ENCODE measurements around the gene SLC2A3. TPM values are rescaled to one million over a fixed set of nuclear protein-coding genes. Genes with fewer than 3 reads are reported as not detected.
"Not testable (repeated sequence)": the region's sequence is repeated elsewhere in the genome, so short reads cannot be mapped to it uniquely, and the experiment has no call there.

SLC2A3 gene
- total RNA-seq, 1 donor from 2014 or later, result 80.3 TPM

GRCh38 chr12:7951671-7952070, 15.7 kb upstream of the SLC2A3 start:
- H3K9me3 Mint-ChIP-seq (ENCODE audit: unreplicated experiment), result no peaks in the 10 kb centered on the region
- no peaks in the 10 kb centered on the region for H3K36me3 Mint-ChIP-seq (ENCODE audit: unreplicated experiment)
- H3K27ac Mint-ChIP-seq (ENCODE audit: unreplicated experiment), result no peak overlapping the region
- TF ChIP-seq CTCF (IDR thresholded peaks at IDR 0.05), result no peak
- no peak for DNase-seq (ENCODE audit: extremely low spot score, unreplicated experiment)
- H3K27me3 Mint-ChIP-seq (ENCODE audit: unreplicated experiment), result no peaks in the 10 kb centered on the region
- no peak overlapping the region for H3K4me3 Mint-ChIP-seq (ENCODE audit: unreplicated experiment)
- H3K4me1 Mint-ChIP-seq (ENCODE audit: unreplicated experiment), result no peaks in the 10 kb centered on the region

- H3K27me3 Mint-ChIP-seq (ENCODE audit: unreplicated experiment); H3K4me3 Mint-ChIP-seq (ENCODE audit: unreplicated experiment); DNase-seq (ENCODE audit: extremely low spot score, unreplicated experiment); H3K27ac Mint-ChIP-seq (ENCODE audit: unreplicated experiment); H3K4me1 Mint-ChIP-seq (ENCODE audit: unreplicated experiment); H3K9me3 Mint-ChIP-seq (ENCODE audit: unreplicated experiment); H3K36me3 Mint-ChIP-seq (ENCODE audit: unreplicated experiment): not testable (repeated sequence)
These were observed 14.4 kb upstream of the SLC2A3 start for GRCh38 chr12:7950230-7950943.

- no peaks in the 10 kb centered on the region for H3K9me3 Mint-ChIP-seq (ENCODE audit: unreplicated experiment)
- no peak for TF ChIP-seq CTCF (IDR thresholded peaks at IDR 0.05)
- H3K4me1 Mint-ChIP-seq (ENCODE audit: unreplicated experiment), result no peaks in the 10 kb centered on the region
- no peak overlapping the region for H3K27ac Mint-ChIP-seq (ENCODE audit: unreplicated experiment)
- no peaks in the 10 kb centered on the region for H3K36me3 Mint-ChIP-seq (ENCODE audit: unreplicated experiment)
- no peak for DNase-seq (ENCODE audit: extremely low spot score, unreplicated experiment)
- no peaks in the 10 kb centered on the region for H3K27me3 Mint-ChIP-seq (ENCODE audit: unreplicated experiment)
- no peak overlapping the region for H3K4me3 Mint-ChIP-seq (ENCODE audit: unreplicated experiment)
These were observed 12.7 kb upstream of the SLC2A3 start for GRCh38 chr12:7948589-7949260.

- Mint-ChIP-seq H3K27ac (ENCODE audit: unreplicated experiment) (no peak overlapping the region), H3K4me3 (ENCODE audit: unreplicated experiment) (no peak overlapping the region), H3K9me3 (ENCODE audit: unreplicated experiment) (no peaks in the 10 kb centered on the region), H3K27me3 (ENCODE audit: unreplicated experiment) (no peaks in the 10 kb centered on the region), H3K4me1 (ENCODE audit: unreplicated experiment) (no peaks in the 10 kb centered on the region), H3K36me3 (ENCODE audit: unreplicated experiment) (no peaks in the 10 kb centered on the region)
- TF ChIP-seq CTCF (IDR thresholded peaks at IDR 0.05), result no peak
- no peak for DNase-seq (ENCODE audit: extremely low spot score, unreplicated experiment)
These were observed 11.0 kb upstream of the SLC2A3 start for GRCh38 chr12:7947011-7947410.

- H3K4me1 Mint-ChIP-seq (ENCODE audit: unreplicated experiment); H3K36me3 Mint-ChIP-seq (ENCODE audit: unreplicated experiment); DNase-seq (ENCODE audit: extremely low spot score, unreplicated experiment); H3K27me3 Mint-ChIP-seq (ENCODE audit: unreplicated experiment); H3K27ac Mint-ChIP-seq (ENCODE audit: unreplicated experiment); H3K4me3 Mint-ChIP-seq (ENCODE audit: unreplicated experiment); H3K9me3 Mint-ChIP-seq (ENCODE audit: unreplicated experiment): not testable (repeated sequence)
These were observed 8.8 kb upstream of the SLC2A3 start for GRCh38 chr12:7944760-7945159.

- H3K4me1 Mint-ChIP-seq (ENCODE audit: unreplicated experiment), result peaks cover 9% of the 10 kb centered on the region
- H3K4me3 Mint-ChIP-seq (ENCODE audit: unreplicated experiment), result no peak overlapping the region
- H3K27ac Mint-ChIP-seq (ENCODE audit: unreplicated experiment), result no peak overlapping the region
These were observed 4.9 kb upstream of the SLC2A3 start for GRCh38 chr12:7940906-7941305.

More at GRCh38 chr12:7940906-7941305, 4.9 kb upstream of the SLC2A3 start:
- Mint-ChIP-seq H3K9me3 (ENCODE audit: unreplicated experiment) (no peaks in the 10 kb centered on the region), H3K27me3 (ENCODE audit: unreplicated experiment) (no peaks in the 10 kb centered on the region), H3K36me3 (ENCODE audit: unreplicated experiment) (no peaks in the 10 kb centered on the region)
- DNase-seq (ENCODE audit: extremely low spot score, unreplicated experiment), result no peak
- TF ChIP-seq CTCF (IDR thresholded peaks at IDR 0.05), result no peak
